Fibroblast of villous mesenchyme (primary cell): ENCODE measurements around the gene WDR74. TPM values are rescaled to one million over a fixed set of nuclear protein-coding genes. Genes with fewer than 3 reads are reported as not detected.
A peak's percentile ranks its signal among the peaks of the same experiment; 100 is the strongest.

Experiments used
- DNase-seq: peaks from one replicate; pipeline ENCODE4 v3.0.0-alpha.2; 2010; ENCODE audit warnings: low read depth
- H3K4me3 ChIP-seq: 2 replicates; pipeline ENCODE4 v1.5.1; 2011; ENCODE audit warnings: low read depth, mild to moderate bottlenecking, low read length
- CTCF ChIP-seq: IDR thresholded peaks from 2 replicates; pipeline ENCODE4 v1.5.1; 2012; ENCODE audit warnings: low read depth, mild to moderate bottlenecking, low read length; ENCODE audit not compliant: insufficient read depth
- total RNA-seq: library from RNA; depleted of rRNA; stranded (reverse); fragments of >200 nt; gene quantifications from 2 replicates; pipeline ENCODE4 v1.2.3, GENCODE V29; 2012

WDR74 gene
- total RNA-seq, 1 donor, result 39.7 TPM

GRCh38 chr11:62816557-62816956, 22.8 kb downstream of the WDR74 start:
- H3K4me3 ChIP-seq, result no peak overlapping the region
- no peak for DNase-seq
- no peak for TF ChIP-seq CTCF

DNA sequence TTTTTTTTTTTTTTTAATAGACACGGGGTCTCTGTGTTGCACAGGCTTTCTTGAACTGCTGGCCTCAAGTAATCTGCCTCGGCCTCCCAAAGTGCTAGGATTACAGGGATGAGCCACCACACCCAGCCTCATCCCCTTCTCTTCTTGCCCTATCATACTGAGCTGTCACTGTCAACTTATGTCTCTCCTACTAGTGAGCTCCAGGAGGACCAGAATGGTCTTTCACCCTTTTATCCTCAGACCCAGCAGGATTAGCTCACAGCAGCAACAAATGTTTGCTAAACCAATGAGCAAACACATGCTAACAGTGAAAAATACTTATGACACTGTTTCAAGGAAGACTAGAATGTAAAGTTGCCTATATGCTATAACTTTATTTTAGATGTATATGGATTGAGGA, 27.7 kb downstream of the WDR74 start:
- H3K4me3 ChIP-seq, result no peak overlapping the region
- TF ChIP-seq CTCF, result no peak
- DNase-seq, result no peak

DNA sequence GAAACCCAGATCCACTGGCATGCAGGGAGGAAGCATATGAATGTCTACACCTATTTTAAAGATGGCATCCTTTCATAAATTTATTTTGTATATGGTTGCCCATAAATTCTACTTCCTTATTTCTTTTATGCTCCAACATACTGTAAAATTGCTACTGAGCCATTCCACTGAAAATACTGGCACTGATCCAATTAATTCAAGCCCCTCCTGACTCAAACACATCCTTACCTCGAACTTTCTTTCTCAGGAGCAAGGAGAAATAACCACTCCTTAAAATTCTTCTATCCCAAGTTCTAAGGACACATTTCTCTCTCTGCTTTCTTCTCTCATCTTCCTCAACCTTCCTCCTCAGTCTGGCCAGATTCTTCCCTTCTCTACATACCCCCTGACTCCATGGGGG, 28.6 kb downstream of the WDR74 start:
- no peak for TF ChIP-seq CTCF
- no peak for DNase-seq
- no peak overlapping the region for H3K4me3 ChIP-seq

DNA sequence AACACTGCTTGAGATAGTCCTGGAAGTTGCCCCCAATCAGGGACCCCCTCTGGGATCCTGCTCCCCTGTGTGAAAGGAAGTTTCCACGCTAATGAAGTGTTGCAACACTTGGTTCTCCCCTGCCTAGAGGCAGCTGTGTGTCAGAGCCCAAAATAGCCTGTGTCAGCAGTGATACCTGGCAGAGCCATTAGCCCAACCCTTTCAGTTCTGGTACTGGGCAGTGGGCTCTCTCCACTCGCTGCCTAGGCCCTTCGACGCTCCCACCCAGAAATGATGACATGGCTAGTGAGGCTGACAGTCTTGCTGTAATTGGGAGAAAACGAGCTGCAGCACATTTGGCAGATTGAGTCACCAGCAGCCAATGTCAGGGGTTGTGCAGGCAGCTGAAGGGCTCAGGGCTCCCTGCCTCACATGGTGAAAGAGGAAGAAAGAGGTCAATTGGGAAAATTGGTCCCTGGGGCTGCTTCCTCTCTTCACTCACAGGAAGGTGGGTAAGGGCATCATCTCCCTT, 32.7 kb downstream of the WDR74 start:
- H3K4me3 ChIP-seq, result no peak overlapping the region
- TF ChIP-seq CTCF, result no peak
- DNase-seq, result peak; percentile 72

GRCh38 chr11:62805961-62806441, 33.4 kb downstream of the WDR74 start:
- no peak for DNase-seq
- peak overlapping the region; percentile 83 for H3K4me3 ChIP-seq
- TF ChIP-seq CTCF, result no peak

- DNase-seq, result peak; percentile 95
- TF ChIP-seq CTCF, result peak; percentile 10
- peak within 1 kb of the TSS; percentile 83 for H3K4me3 ChIP-seq
These were observed 34.1 kb downstream of the WDR74 start, which contains the start of gene NXF1 for GRCh38 chr11:62805076-62805892. NXF1 (minus strand) TSS chr11:62805440; CDS start chr11:62805356, 84 bp downstream.
